ENCODE measurements around the gene GDF7.

Gene GDF7

GRCh38 chr2:20623241-20623640 is 43.7 kb upstream of the GDF7 start:
- TF ChIP-seq RAD21 (IDR thresholded peaks at IDR 0.05; ENCODE audit: low read depth) (no peak), TCF12 (IDR thresholded peaks at IDR 0.05; ENCODE audit: low read depth) (no peak), CREB1 (IDR thresholded peaks at IDR 0.05; ENCODE audit: low read depth) (no peak), FOXM1 (IDR thresholded peaks at IDR 0.05; ENCODE audit: borderline replicate concordance, low read depth) (no peak), TEAD4 (IDR thresholded peaks at IDR 0.05) (no peak), YY1 (IDR thresholded peaks at IDR 0.05; ENCODE audit: low read depth) (no peak), USF1 (IDR thresholded peaks at IDR 0.05) (no peak), CEBPB (IDR thresholded peaks at IDR 0.05) (no peak), ZBTB7A (IDR thresholded peaks at IDR 0.05; ENCODE audit: low read depth) (no peak), NFIC (IDR thresholded peaks at IDR 0.05) (no peak), REST (IDR thresholded peaks at IDR 0.05; ENCODE audit: low read depth) (no peak), TAF1 (IDR thresholded peaks at IDR 0.05; ENCODE audit: low read depth) (no peak), EGR1 (IDR thresholded peaks at IDR 0.05) (no peak), EP300 (IDR thresholded peaks at IDR 0.05; ENCODE audit: borderline replicate concordance) (no peak)
- TF ChIP-seq, protein P1, sequence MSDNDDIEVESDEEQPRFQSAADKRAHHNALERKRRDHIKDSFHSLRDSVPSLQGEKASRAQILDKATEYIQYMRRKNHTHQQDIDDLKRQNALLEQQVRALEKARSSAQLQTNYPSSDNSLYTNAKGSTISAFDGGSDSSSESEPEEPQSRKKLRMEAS (IDR thresholded peaks at IDR 0.05): no peak

DNA sequence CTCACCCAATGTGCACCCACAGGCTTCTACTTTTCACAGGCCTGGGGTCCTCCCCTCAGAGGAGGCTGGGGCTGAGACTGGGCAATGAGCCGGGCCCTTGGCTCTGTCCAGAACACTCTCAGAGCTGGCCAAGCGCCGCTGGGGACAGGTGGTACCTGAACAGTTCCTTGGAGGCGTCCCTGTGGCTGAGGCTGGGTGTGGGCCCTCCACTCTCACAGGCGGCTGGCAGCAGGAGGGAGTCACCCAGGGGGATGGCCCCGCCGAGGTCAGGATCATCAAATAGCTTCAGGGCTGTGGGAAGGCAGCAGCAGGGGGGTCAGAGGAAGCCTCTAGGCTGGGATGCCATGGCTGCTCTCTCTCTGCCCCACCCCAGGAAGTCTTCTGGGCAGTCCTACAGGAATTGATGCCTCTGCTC is 43.2 kb upstream of the GDF7 start:
- TF ChIP-seq FOXM1 (IDR thresholded peaks at IDR 0.05; ENCODE audit: borderline replicate concordance, low read depth): no peak
- TF ChIP-seq YY1 (IDR thresholded peaks at IDR 0.05; ENCODE audit: low read depth): no peak
- no peak for TF ChIP-seq CREB1 (IDR thresholded peaks at IDR 0.05; ENCODE audit: low read depth)
- TF ChIP-seq TEAD4 (IDR thresholded peaks at IDR 0.05): no peak
- no peak for TF ChIP-seq EP300 (IDR thresholded peaks at IDR 0.05; ENCODE audit: borderline replicate concordance)
- TF ChIP-seq RAD21 (IDR thresholded peaks at IDR 0.05; ENCODE audit: low read depth): no peak
- TF ChIP-seq, protein P1 (IDR thresholded peaks at IDR 0.05): no peak
- TF ChIP-seq CEBPB (IDR thresholded peaks at IDR 0.05): no peak
- no peak for TF ChIP-seq REST (IDR thresholded peaks at IDR 0.05; ENCODE audit: low read depth)
- TF ChIP-seq ZBTB7A (IDR thresholded peaks at IDR 0.05; ENCODE audit: low read depth): no peak
- no peak for TF ChIP-seq TAF1 (IDR thresholded peaks at IDR 0.05; ENCODE audit: low read depth)
- TF ChIP-seq TCF12 (IDR thresholded peaks at IDR 0.05; ENCODE audit: low read depth): no peak
- TF ChIP-seq USF1 (IDR thresholded peaks at IDR 0.05): no peak
- TF ChIP-seq NFIC (IDR thresholded peaks at IDR 0.05): no peak
- no peak for TF ChIP-seq EGR1 (IDR thresholded peaks at IDR 0.05)

- no peak for TF ChIP-seq RAD21 (IDR thresholded peaks at IDR 0.05; ENCODE audit: low read depth)
- TF ChIP-seq, protein P1 (IDR thresholded peaks at IDR 0.05): no peak
- TF ChIP-seq CEBPB (IDR thresholded peaks at IDR 0.05): no peak
- no peak for TF ChIP-seq NFIC (IDR thresholded peaks at IDR 0.05)
- TF ChIP-seq FOXM1 (IDR thresholded peaks at IDR 0.05; ENCODE audit: borderline replicate concordance, low read depth): no peak
- TF ChIP-seq TAF1 (IDR thresholded peaks at IDR 0.05; ENCODE audit: low read depth): no peak
- no peak for TF ChIP-seq CREB1 (IDR thresholded peaks at IDR 0.05; ENCODE audit: low read depth)
- TF ChIP-seq TCF12 (IDR thresholded peaks at IDR 0.05; ENCODE audit: low read depth): no peak
- no peak for TF ChIP-seq TEAD4 (IDR thresholded peaks at IDR 0.05)
- no peak for TF ChIP-seq YY1 (IDR thresholded peaks at IDR 0.05; ENCODE audit: low read depth)
- TF ChIP-seq EP300 (IDR thresholded peaks at IDR 0.05; ENCODE audit: borderline replicate concordance): no peak
- TF ChIP-seq ZBTB7A (IDR thresholded peaks at IDR 0.05; ENCODE audit: low read depth): no peak
- no peak for TF ChIP-seq REST (IDR thresholded peaks at IDR 0.05; ENCODE audit: low read depth)
- no peak for TF ChIP-seq EGR1 (IDR thresholded peaks at IDR 0.05)
- no peak for TF ChIP-seq USF1 (IDR thresholded peaks at IDR 0.05)
These were observed 42.6 kb upstream of the GDF7 start for GRCh38 chr2:20624156-20624883.

Measured in Ishikawa (cell line).